Neural cell (in vitro differentiated cells): ENCODE data around the gene NOD1. TPM values are rescaled to one million over a fixed set of nuclear protein-coding genes. Genes with fewer than 3 reads are reported as not detected.

Experiments used
- H2AFZ ChIP-seq: fragments of 200-600, 300-800 bp; sonication (generic), shearing (Covaris generic); 2 replicates; pipeline ENCODE4 v1.6.0; 2014; ENCODE audit warnings: low read depth, mild to moderate bottlenecking, antibody characterized with exemption, low read length, moderate library complexity
- H3F3A ChIP-seq: fragments of 200-600 bp; shearing (Covaris generic); 2 replicates; pipeline ENCODE4 v1.6.1; 2016; ENCODE audit warnings: mild to moderate bottlenecking, moderate library complexity, mixed read lengths, antibody characterized with exemption, low read length; ENCODE audit not compliant: insufficient read depth, poor library complexity, severe bottlenecking
- H3K27ac ChIP-seq: fragments of 200-600, 300-800 bp; sonication (generic), shearing (Covaris generic); 2 replicates; pipeline ENCODE4 v1.5.1; 2014; ENCODE audit warnings: mild to moderate bottlenecking, low read length, moderate library complexity
- H3K27me3 ChIP-seq: fragments of 300-800, 200-600 bp; sonication (generic), shearing (Covaris generic); 2 replicates; pipeline ENCODE4 v1.6.0; 2014; ENCODE audit warnings: mild to moderate bottlenecking, low read depth, low read length, moderate library complexity; ENCODE audit not compliant: insufficient read depth
- H3K36me3 ChIP-seq: fragments of 300-800, 200-600 bp; sonication (generic), shearing (Covaris generic); 2 replicates; pipeline ENCODE4 v1.5.1; 2014; ENCODE audit warnings: mild to moderate bottlenecking, antibody characterized with exemption, low read length, moderate library complexity; ENCODE audit not compliant: insufficient read depth
- H3K4me2 ChIP-seq: fragments of 300-800, 200-600 bp; sonication (generic), shearing (Covaris generic); 2 replicates; pipeline ENCODE4 v1.6.0; 2014; ENCODE audit warnings: mild to moderate bottlenecking, low read length
- H3K4me3 ChIP-seq: fragments of 300-800, 200-600 bp; sonication (generic), shearing (Covaris generic); 2 replicates; pipeline ENCODE4 v1.5.1; 2014; ENCODE audit warnings: mild to moderate bottlenecking, low read length, moderate library complexity
- H3K79me2 ChIP-seq: fragments of 200-600 bp; shearing (Covaris generic); replicated peaks from 2 replicates; pipeline ENCODE4 v1.6.0; 2014; ENCODE audit warnings: mild to moderate bottlenecking, low read length, moderate library complexity; ENCODE audit not compliant: insufficient read depth
- H3K9ac ChIP-seq: fragments of 300-800, 200-600 bp; sonication (generic), shearing (Covaris generic); 2 replicates; pipeline ENCODE4 v1.6.1; 2016; ENCODE audit warnings: mild to moderate bottlenecking, low read length, mixed read lengths
- H3K9me2 ChIP-seq: fragments of 200-600 bp; shearing (Covaris generic); 2 replicates; pipeline ENCODE4 v1.6.1; 2016; ENCODE audit warnings: mild to moderate bottlenecking, low read length, mixed read lengths; ENCODE audit not compliant: insufficient read depth
- H3K9me3 ChIP-seq: fragments of 200-600, 300-800 bp; sonication (generic), shearing (Covaris generic); 2 replicates; pipeline ENCODE4 v1.6.1; 2016; ENCODE audit warnings: mild to moderate bottlenecking, mixed run types, low read length, moderate library complexity, mixed read lengths
- H4K20me1 ChIP-seq: fragments of 200-600 bp; shearing (Covaris generic); 2 replicates; pipeline ENCODE4 v1.6.1; 2016; ENCODE audit warnings: mild to moderate bottlenecking, mixed run types; ENCODE audit not compliant: insufficient read depth
- CTCF ChIP-seq: fragments of 450-650 bp; IDR thresholded peaks from 2 replicates; pipeline ENCODE4 v1.5.1; 2014; ENCODE audit warnings: antibody characterized with exemption, mild to moderate bottlenecking, moderate library complexity; ENCODE audit not compliant: poor library complexity, severe bottlenecking
- EP300 ChIP-seq: fragments of 450-650 bp; conservative IDR thresholded peaks from 2 replicates; pipeline ENCODE4 v1.6.1; 2014; ENCODE audit warnings: antibody characterized with exemption, mild to moderate bottlenecking, moderate library complexity; ENCODE audit not compliant: poor library complexity, severe bottlenecking
- EZH2 ChIP-seq: fragments of 200-600, 300-800 bp; shearing (Covaris generic), sonication (generic); IDR thresholded peaks from 2 replicates; pipeline ENCODE4 v1.6.1; 2014; ENCODE audit warnings: antibody characterized with exemption, low read length, borderline replicate concordance, mild to moderate bottlenecking; ENCODE audit not compliant: insufficient read depth, poor library complexity, severe bottlenecking
- MXI1 ChIP-seq: fragments of 450-650 bp; conservative IDR thresholded peaks from 2 replicates; pipeline ENCODE4 v1.6.1; 2014; ENCODE audit warnings: antibody characterized with exemption, mild to moderate bottlenecking; ENCODE audit not compliant: poor library complexity, severe bottlenecking
- POLR2AphosphoS5 ChIP-seq: IDR thresholded peaks from 2 replicates; pipeline ENCODE4 v1.6.1; 2012
- RAD21 ChIP-seq: fragments of 450-650 bp; conservative IDR thresholded peaks from 2 replicates; pipeline ENCODE4 v1.6.1; 2014; ENCODE audit warnings: antibody characterized with exemption, mild to moderate bottlenecking, moderate library complexity
- SMC3 ChIP-seq: fragments of 450-650 bp; conservative IDR thresholded peaks from 2 replicates; pipeline ENCODE4 v1.6.1; 2014; ENCODE audit warnings: antibody characterized with exemption, mild to moderate bottlenecking, moderate library complexity; ENCODE audit not compliant: poor library complexity
- TAF1 ChIP-seq: IDR thresholded peaks from 2 replicates; pipeline ENCODE4 v1.6.1; 2012; ENCODE audit warnings: low read depth
- polyA plus RNA-seq: library from polyadenylated mRNA; depleted of rRNA; stranded (reverse); fragments of >200 nt; gene quantifications from 2 replicates; pipeline ENCODE4 v1.2.3, GENCODE V29; 2014
- TF ChIP-seq, protein P1 (sequence below): IDR thresholded peaks from 2 replicates; pipeline ENCODE4 v1.6.1; 2012; ENCODE audit warnings: borderline replicate concordance

Gene NOD1
- polyA plus RNA-seq, 1 donor from 2014 or later, result 0.43 TPM

- TF ChIP-seq TAF1, result no peak
- no peak for TF ChIP-seq EP300
- TF ChIP-seq POLR2AphosphoS5, result no peak
- no peak for TF ChIP-seq CTCF
- TF ChIP-seq EZH2, result no peak
- TF ChIP-seq SMC3, result no peak
- TF ChIP-seq, protein P1, sequence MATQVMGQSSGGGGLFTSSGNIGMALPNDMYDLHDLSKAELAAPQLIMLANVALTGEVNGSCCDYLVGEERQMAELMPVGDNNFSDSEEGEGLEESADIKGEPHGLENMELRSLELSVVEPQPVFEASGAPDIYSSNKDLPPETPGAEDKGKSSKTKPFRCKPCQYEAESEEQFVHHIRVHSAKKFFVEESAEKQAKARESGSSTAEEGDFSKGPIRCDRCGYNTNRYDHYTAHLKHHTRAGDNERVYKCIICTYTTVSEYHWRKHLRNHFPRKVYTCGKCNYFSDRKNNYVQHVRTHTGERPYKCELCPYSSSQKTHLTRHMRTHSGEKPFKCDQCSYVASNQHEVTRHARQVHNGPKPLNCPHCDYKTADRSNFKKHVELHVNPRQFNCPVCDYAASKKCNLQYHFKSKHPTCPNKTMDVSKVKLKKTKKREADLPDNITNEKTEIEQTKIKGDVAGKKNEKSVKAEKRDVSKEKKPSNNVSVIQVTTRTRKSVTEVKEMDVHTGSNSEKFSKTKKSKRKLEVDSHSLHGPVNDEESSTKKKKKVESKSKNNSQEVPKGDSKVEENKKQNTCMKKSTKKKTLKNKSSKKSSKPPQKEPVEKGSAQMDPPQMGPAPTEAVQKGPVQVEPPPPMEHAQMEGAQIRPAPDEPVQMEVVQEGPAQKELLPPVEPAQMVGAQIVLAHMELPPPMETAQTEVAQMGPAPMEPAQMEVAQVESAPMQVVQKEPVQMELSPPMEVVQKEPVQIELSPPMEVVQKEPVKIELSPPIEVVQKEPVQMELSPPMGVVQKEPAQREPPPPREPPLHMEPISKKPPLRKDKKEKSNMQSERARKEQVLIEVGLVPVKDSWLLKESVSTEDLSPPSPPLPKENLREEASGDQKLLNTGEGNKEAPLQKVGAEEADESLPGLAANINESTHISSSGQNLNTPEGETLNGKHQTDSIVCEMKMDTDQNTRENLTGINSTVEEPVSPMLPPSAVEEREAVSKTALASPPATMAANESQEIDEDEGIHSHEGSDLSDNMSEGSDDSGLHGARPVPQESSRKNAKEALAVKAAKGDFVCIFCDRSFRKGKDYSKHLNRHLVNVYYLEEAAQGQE, result no peak
- TF ChIP-seq MXI1, result no peak
- no peak for TF ChIP-seq RAD21
These were observed 73.4 kb downstream of the NOD1 start for GRCh38 chr7:30405179-30405578.

GRCh38 chr7:30403477-30403876, 75.1 kb downstream of the NOD1 start:
- Histone ChIP-seq H2AFZ (no peak overlapping the region), H3K27ac (no peak overlapping the region), H3K36me3 (no peaks in the 10 kb centered on the region), H3K9me2 (no peaks in the 10 kb centered on the region), H4K20me1 (no peaks in the 10 kb centered on the region), H3K9me3 (no peaks in the 10 kb centered on the region), H3F3A (no peaks in the 10 kb centered on the region), H3K27me3 (no peaks in the 10 kb centered on the region), H3K79me2 (no peaks in the 10 kb centered on the region), H3K4me3 (no peak overlapping the region), H3K4me2 (no peak overlapping the region), H3K9ac (no peak overlapping the region)
- TF ChIP-seq, protein P1, result no peak
- TF ChIP-seq POLR2AphosphoS5 (no peak), RAD21 (no peak), SMC3 (no peak), MXI1 (no peak), CTCF (no peak), EP300 (no peak), TAF1 (no peak), EZH2 (no peak)

More at GRCh38 chr7:30405179-30405578, 73.4 kb downstream of the NOD1 start:
- no peak overlapping the region for H2AFZ ChIP-seq
- no peak overlapping the region for H3K4me2 ChIP-seq
- no peaks in the 10 kb centered on the region for H3K79me2 ChIP-seq
- H3K9ac ChIP-seq, result no peak overlapping the region
- no peaks in the 10 kb centered on the region for H3K36me3 ChIP-seq
- no peak overlapping the region for H3K27ac ChIP-seq
- no peaks in the 10 kb centered on the region for H4K20me1 ChIP-seq
- no peak overlapping the region for H3K4me3 ChIP-seq
- no peaks in the 10 kb centered on the region for H3K9me3 ChIP-seq
- no peaks in the 10 kb centered on the region for H3K9me2 ChIP-seq
- H3K27me3 ChIP-seq, result no peaks in the 10 kb centered on the region
- no peaks in the 10 kb centered on the region for H3F3A ChIP-seq
